K562 (cell line): ENCODE data around the gene PGPEP1. TPM values are rescaled to one million over a fixed set of nuclear protein-coding genes. Genes with fewer than 3 reads are reported as not detected.
A peak's percentile ranks its signal among the peaks of the same experiment; 100 is the strongest.

Experiments
- CC2D1A ChIP-seq: fragments of 450-650 bp; IDR thresholded peaks from 2 replicates; pipeline ENCODE4 v1.6.1; 2017; ENCODE audit warnings: mild to moderate bottlenecking
- CHD2 ChIP-seq: IDR thresholded peaks from 2 replicates; pipeline ENCODE4 v1.6.1; 2011; ENCODE audit warnings: low read depth, low read length
- DMBX1 ChIP-seq: fragments of 250-450 bp; sonication (Bioruptor Pico); IDR thresholded peaks from 2 replicates; pipeline ENCODE4 v1.8.0; 2022; ENCODE audit warnings: inconsistent platforms, mild to moderate bottlenecking, moderate library complexity, borderline replicate concordance
- ESRRB ChIP-seq: fragments of 250-450 bp; sonication (Bioruptor Pico); IDR thresholded peaks from 2 replicates; pipeline ENCODE4 v1.5.0; 2020; ENCODE audit warnings: mild to moderate bottlenecking, moderate library complexity, borderline replicate concordance
- FOXP1 ChIP-seq: sonication (generic); formaldehyde crosslinking; IDR thresholded peaks from 2 replicates; pipeline ENCODE4 v1.8.0; 2022; ENCODE audit warnings: mild to moderate bottlenecking, missing genetic modification reagents
- GATAD2A ChIP-seq: fragments of 450-650 bp; IDR thresholded peaks from 2 replicates; pipeline ENCODE4 v1.6.1; 2017
- ILF3 ChIP-seq: fragments of 450-650 bp; IDR thresholded peaks from 2 replicates; pipeline ENCODE4 v1.6.1; 2018; ENCODE audit warnings: antibody characterized with exemption, mild to moderate bottlenecking, moderate library complexity, borderline replicate concordance
- NR2F6 ChIP-seq: fragments of 450-650 bp; formaldehyde crosslinking; IDR thresholded peaks from 2 replicates; pipeline ENCODE4 v1.4.0; 2020; ENCODE audit warnings: mild to moderate bottlenecking
- NRF1 ChIP-seq, 2 experiments: fragments of 450-650 bp; IDR thresholded peaks in 1 of 2; conservative IDR thresholded peaks in 1 of 2; 2 replicates each; pipeline ENCODE4 v1.6.1; 2014; ENCODE audit warnings: mild to moderate bottlenecking in 2 of 2
- PCBP2 ChIP-seq: fragments of 200-400 bp; formaldehyde crosslinking; IDR thresholded peaks from 2 replicates; pipeline ENCODE4 v1.6.1; 2018; ENCODE audit warnings: low read length, low read depth, mild to moderate bottlenecking, moderate library complexity; ENCODE audit not compliant: poor library complexity, severe bottlenecking
- PHF21A ChIP-seq: fragments of 450-650 bp; IDR thresholded peaks from 2 replicates; pipeline ENCODE4 v1.6.1; 2017; ENCODE audit warnings: low read depth, borderline replicate concordance
- RAD51 ChIP-seq: fragments of 450-650 bp; IDR thresholded peaks from 2 replicates; pipeline ENCODE4 v1.7.1; 2016; ENCODE audit warnings: low read depth, mild to moderate bottlenecking, borderline replicate concordance
- RB1 ChIP-seq: fragments of 450-650 bp; IDR thresholded peaks from 2 replicates; pipeline ENCODE4 v1.6.1; 2017; ENCODE audit warnings: low read depth, mild to moderate bottlenecking
- SMAD4 ChIP-seq: fragments of 250-450 bp; sonication (Bioruptor Pico); conservative IDR thresholded peaks from 2 replicates; pipeline ENCODE4 v1.8.0; 2021; ENCODE audit warnings: inconsistent platforms, mild to moderate bottlenecking, moderate library complexity
- SOX6 ChIP-seq: fragments of 450-650 bp; IDR thresholded peaks from 2 replicates; pipeline ENCODE4 v1.6.1; 2014; ENCODE audit warnings: mild to moderate bottlenecking
- TGIF2 ChIP-seq: sonication (generic); formaldehyde crosslinking; IDR thresholded peaks from 2 replicates; pipeline ENCODE4 v1.8.1; 2022; ENCODE audit warnings: mild to moderate bottlenecking, missing genetic modification reagents, moderate library complexity
- TOE1 ChIP-seq, 2 experiments: fragments of 450-650 bp in 1 of 2; sonication (generic) in 1 of 2; formaldehyde crosslinking in 1 of 2; IDR thresholded peaks; 2 replicates each; pipeline versions ENCODE4 v1.7.1 to v1.8.0; 2016 to 2022; ENCODE audit warnings: borderline replicate concordance in 2 of 2, mild to moderate bottlenecking in 2 of 2, antibody characterized with exemption in 1 of 2, inconsistent platforms in 1 of 2, low read depth in 1 of 2, missing genetic modification reagents in 1 of 2, moderate library complexity in 1 of 2
- ZNF124 ChIP-seq: sonication (generic); formaldehyde crosslinking; IDR thresholded peaks from 2 replicates; pipeline ENCODE4 v1.8.1; 2022; ENCODE audit warnings: missing genetic modification reagents
- ZNF436 ChIP-seq: fragments of 250-450, 450-650 bp; sonication (Bioruptor Pico); formaldehyde crosslinking; IDR thresholded peaks from 2 replicates; pipeline ENCODE4 v1.7.0; 2020; ENCODE audit warnings: mild to moderate bottlenecking
- ZNF764 ChIP-seq: fragments of 250-450 bp; sonication (Bioruptor Pico); IDR thresholded peaks from 2 replicates; pipeline ENCODE4 v1.4.0; 2020; ENCODE audit warnings: low read depth, mild to moderate bottlenecking, moderate library complexity
- ZNF830 ChIP-seq: fragments of 250-450 bp; sonication (Bioruptor Pico); IDR thresholded peaks from 2 replicates; pipeline ENCODE4 v1.5.0; 2021; ENCODE audit warnings: mild to moderate bottlenecking
- polyA plus RNA-seq, 8 experiments: library from polyadenylated mRNA; depleted of rRNA in 4 of 8; stranded (reverse) in 5 of 8; unstranded in 3 of 8; fragments of >200 nt; fragmentation: Nextera tagmentation in 2 of 8; fragmentation: Illumina TruSeq in 1 of 8; extraction: Ambion mirVana in 2 of 8; extraction: Trizol in 1 of 8; gene quantifications; 2 replicates each; pipeline versions ENCODE4 v1.2.1 to v1.2.3, GENCODE V29; 2011 to 2014; ENCODE audit warnings: inconsistent platforms in 1 of 8, missing spikeins in 1 of 8
- total RNA-seq, 7 experiments: library from RNA; depleted of rRNA in 6 of 7; stranded (reverse); fragments of >200 nt in 6 of 7; fragmentation: Illumina TruSeq in 2 of 7; extraction: Trizol in 2 of 7; gene quantifications; 2 replicates each; pipeline versions ENCODE4 v1.2.1 to v1.2.3, GENCODE V29; 2011 to 2021; ENCODE audit warnings: low replicate concordance in 1 of 7
- TF ChIP-seq, protein P1 (sequence below), 2 experiments: IDR thresholded peaks in 1 of 2; conservative IDR thresholded peaks in 1 of 2; 2 replicates each; pipeline ENCODE4 v1.6.1; 2016; ENCODE audit warnings: low read depth in 2 of 2, mild to moderate bottlenecking in 1 of 2, missing compliant biosample characterization in 1 of 2, missing genetic modification characterization in 1 of 2, moderate library complexity in 1 of 2
- TF ChIP-seq, protein P2 (sequence below): fragments of 450-650 bp; IDR thresholded peaks from 2 replicates; pipeline ENCODE4 v1.6.1; 2016; ENCODE audit warnings: antibody characterized with exemption

Gene PGPEP1
- total and polyA plus RNA-seq, 9 of the 15 experiments (the other 6 are each of a cell fraction or from before 2014, with no cell fraction given), result 10.0 to 69.6 (median 33.5) TPM

DNA sequence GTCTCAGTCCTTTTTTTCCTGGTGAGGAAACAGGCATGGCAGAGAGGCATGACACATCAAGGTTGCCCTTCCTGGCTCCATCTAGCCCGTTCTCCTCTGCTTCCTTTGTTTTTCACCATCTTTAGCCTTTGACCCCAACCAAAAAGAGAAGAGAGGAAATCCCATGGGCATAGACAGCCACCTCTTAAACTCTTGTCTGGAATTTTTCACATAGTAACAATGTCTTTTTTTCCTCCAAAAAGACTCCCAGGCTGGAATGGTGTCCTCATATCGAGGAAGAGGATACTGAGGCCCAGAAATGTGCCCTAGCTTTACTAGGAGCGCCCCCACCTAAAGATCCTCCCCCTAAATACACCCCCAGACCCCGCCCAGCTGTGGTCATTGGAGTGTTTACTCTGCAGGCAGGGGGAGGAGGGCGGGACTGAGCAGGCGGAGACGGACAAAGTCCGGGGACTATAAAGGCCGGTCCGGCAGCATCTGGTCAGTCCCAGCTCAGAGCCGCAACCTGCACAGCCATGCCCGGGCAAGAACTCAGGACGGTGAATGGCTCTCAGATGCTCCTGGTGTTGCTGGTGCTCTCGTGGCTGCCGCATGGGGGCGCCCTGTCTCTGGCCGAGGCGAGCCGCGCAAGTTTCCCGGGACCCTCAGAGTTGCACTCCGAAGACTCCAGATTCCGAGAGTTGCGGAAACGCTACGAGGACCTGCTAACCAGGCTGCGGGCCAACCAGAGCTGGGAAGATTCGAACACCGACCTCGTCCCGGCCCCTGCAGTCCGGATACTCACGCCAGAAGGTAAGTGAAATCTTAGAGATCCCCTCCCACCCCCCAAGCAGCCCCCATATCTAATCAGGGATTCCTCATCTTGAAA, 45.5 kb downstream of the PGPEP1 start, which contains the start of gene GDF15 (continued):
- TF ChIP-seq ZNF124 (CRISPR knock-in tag) (no peak), TGIF2 (CRISPR knock-in tag) (no peak), ILF3 (no peak), CHD2 (no peak), CC2D1A (no peak), ESRRB (no peak), ZNF764 (CRISPR knock-in tag) (no peak), PCBP2 (no peak), DMBX1 (peak; percentile 56), RAD51 (no peak), SOX6 (peak; percentile 76), GATAD2A (peak; percentile 56; the same call in 1 of the 2 replicates), ZNF436 (CRISPR knock-in tag) (0 out of 2 replicates have a peak, but pooled peaks have one; percentile 33), NR2F6 (CRISPR knock-in tag) (no peak), SMAD4 (CRISPR knock-in tag) (peak; percentile 93), PHF21A (no peak), FOXP1 (CRISPR knock-in tag) (peak; percentile 94), RB1 (peak; percentile 95), TOE1 (IDR thresholded peaks at IDR 0.05; ENCODE audit: borderline replicate concordance) (peak; percentile 79; the same call in 1 of the 2 replicates), TOE1 (CRISPR knock-in tag; IDR thresholded peaks at IDR 0.05; ENCODE audit: borderline replicate concordance, low read depth) (peak; percentile 95; the same call in 1 of the 2 replicates), ZNF830 (CRISPR knock-in tag) (no peak), NRF1 (conservative IDR thresholded peaks at IDR 0.05 in 1 of 2, IDR thresholded peaks at IDR 0.05 in 1 of 2) (peak; percentile 71 to 76)
- TF ChIP-seq, protein P1, sequence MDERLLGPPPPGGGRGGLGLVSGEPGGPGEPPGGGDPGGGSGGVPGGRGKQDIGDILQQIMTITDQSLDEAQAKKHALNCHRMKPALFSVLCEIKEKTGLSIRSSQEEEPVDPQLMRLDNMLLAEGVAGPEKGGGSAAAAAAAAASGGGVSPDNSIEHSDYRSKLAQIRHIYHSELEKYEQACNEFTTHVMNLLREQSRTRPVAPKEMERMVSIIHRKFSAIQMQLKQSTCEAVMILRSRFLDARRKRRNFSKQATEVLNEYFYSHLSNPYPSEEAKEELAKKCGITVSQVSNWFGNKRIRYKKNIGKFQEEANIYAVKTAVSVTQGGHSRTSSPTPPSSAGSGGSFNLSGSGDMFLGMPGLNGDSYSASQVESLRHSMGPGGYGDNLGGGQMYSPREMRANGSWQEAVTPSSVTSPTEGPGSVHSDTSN (CRISPR knock-in tag; IDR thresholded peaks at IDR 0.05; ENCODE audit: low read depth), result no peak
- TF ChIP-seq, protein P1 (tag; conservative IDR thresholded peaks at IDR 0.05; ENCODE audit: low read depth), result no peak
- TF ChIP-seq, protein P2, sequence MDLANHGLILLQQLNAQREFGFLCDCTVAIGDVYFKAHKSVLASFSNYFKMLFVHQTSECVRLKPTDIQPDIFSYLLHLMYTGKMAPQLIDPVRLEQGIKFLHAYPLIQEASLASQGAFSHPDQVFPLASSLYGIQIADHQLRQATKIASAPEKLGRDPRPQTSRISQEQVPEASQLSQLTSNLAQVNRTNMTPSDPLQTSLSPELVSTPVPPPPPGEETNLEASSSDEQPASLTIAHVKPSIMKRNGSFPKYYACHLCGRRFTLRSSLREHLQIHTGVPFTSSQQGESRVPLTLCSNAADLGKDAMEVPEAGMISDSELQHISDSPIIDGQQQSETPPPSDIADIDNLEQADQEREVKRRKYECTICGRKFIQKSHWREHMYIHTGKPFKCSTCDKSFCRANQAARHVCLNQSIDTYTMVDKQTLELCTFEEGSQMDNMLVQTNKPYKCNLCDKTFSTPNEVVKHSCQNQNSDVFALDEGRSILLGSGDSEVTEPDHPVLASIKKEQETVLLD, result peak; percentile 52; the same call in 1 of the 2 replicates
